ENCODE results near the gene PCDH20. TPM values are rescaled to one million over a fixed set of nuclear protein-coding genes. Genes with fewer than 3 reads are reported as not detected.

PCDH20 gene
- polyA plus RNA-seq, 1 donor from 2014 or later = 8.0 TPM

- Histone ChIP-seq H3F3A (ENCODE audit: insufficient read depth, low read length, poor library complexity, severe bottlenecking) (no peaks in the 10 kb centered on the region), H3K4me2 (ENCODE audit: low read length) (no peak overlapping the region), H3K36me3 (ENCODE audit: insufficient read depth, low read length) (no peaks in the 10 kb centered on the region), H3K79me2 (replicated peaks; ENCODE audit: insufficient read depth, low read length) (no peaks in the 10 kb centered on the region), H3K9ac (ENCODE audit: low read length) (no peak overlapping the region), H3K9me3 (ENCODE audit: low read length) (no peaks in the 10 kb centered on the region), H4K20me1 (ENCODE audit: insufficient read depth) (no peaks in the 10 kb centered on the region), H3K27me3 (ENCODE audit: insufficient read depth, low read depth, low read length) (no peaks in the 10 kb centered on the region), H3K9me2 (ENCODE audit: insufficient read depth, low read length) (no peaks in the 10 kb centered on the region), H3K27ac (ENCODE audit: low read length) (no peak overlapping the region), H3K4me3 (ENCODE audit: low read length) (no peak overlapping the region), H2AFZ (ENCODE audit: low read depth, low read length) (no peak overlapping the region)
- TF ChIP-seq POLR2AphosphoS5 (IDR thresholded peaks at IDR 0.05) (no peak), MXI1 (conservative IDR thresholded peaks at IDR 0.05; ENCODE audit: poor library complexity, severe bottlenecking) (no peak), SMC3 (conservative IDR thresholded peaks at IDR 0.05; ENCODE audit: poor library complexity) (no peak), REST (IDR thresholded peaks at IDR 0.05; ENCODE audit: borderline replicate concordance) (no peak), EP300 (conservative IDR thresholded peaks at IDR 0.05; ENCODE audit: poor library complexity, severe bottlenecking) (no peak), EZH2 (IDR thresholded peaks at IDR 0.05; ENCODE audit: borderline replicate concordance, insufficient read depth, low read length, poor library complexity, severe bottlenecking) (no peak), TAF1 (IDR thresholded peaks at IDR 0.05; ENCODE audit: low read depth) (no peak), CTCF (IDR thresholded peaks at IDR 0.05; ENCODE audit: poor library complexity, severe bottlenecking) (no peak), RAD21 (conservative IDR thresholded peaks at IDR 0.05) (no peak)
Measured at GRCh38 chr13:61396121-61396520, 19.5 kb downstream of the PCDH20 start.

- Histone ChIP-seq H2AFZ (ENCODE audit: low read depth, low read length) (no peak overlapping the region), H3K27me3 (ENCODE audit: insufficient read depth, low read depth, low read length) (no peaks in the 10 kb centered on the region), H3K79me2 (replicated peaks; ENCODE audit: insufficient read depth, low read length) (no peaks in the 10 kb centered on the region), H3F3A (ENCODE audit: insufficient read depth, low read length, poor library complexity, severe bottlenecking) (no peaks in the 10 kb centered on the region), H3K9me3 (ENCODE audit: low read length) (no peaks in the 10 kb centered on the region), H3K9ac (ENCODE audit: low read length) (no peak overlapping the region), H3K9me2 (ENCODE audit: insufficient read depth, low read length) (no peaks in the 10 kb centered on the region), H4K20me1 (ENCODE audit: insufficient read depth) (no peaks in the 10 kb centered on the region), H3K4me2 (ENCODE audit: low read length) (no peak overlapping the region), H3K36me3 (ENCODE audit: insufficient read depth, low read length) (no peaks in the 10 kb centered on the region), H3K4me3 (ENCODE audit: low read length) (no peak overlapping the region), H3K27ac (ENCODE audit: low read length) (no peak overlapping the region)
- TF ChIP-seq CTCF (IDR thresholded peaks at IDR 0.05; ENCODE audit: poor library complexity, severe bottlenecking) = no peak
- TF ChIP-seq EP300 (conservative IDR thresholded peaks at IDR 0.05; ENCODE audit: poor library complexity, severe bottlenecking) = no peak
- TF ChIP-seq SMC3 (conservative IDR thresholded peaks at IDR 0.05; ENCODE audit: poor library complexity) = no peak
- TF ChIP-seq EZH2 (IDR thresholded peaks at IDR 0.05; ENCODE audit: borderline replicate concordance, insufficient read depth, low read length, poor library complexity, severe bottlenecking) = no peak
- no peak for TF ChIP-seq REST (IDR thresholded peaks at IDR 0.05; ENCODE audit: borderline replicate concordance)
- TF ChIP-seq RAD21 (conservative IDR thresholded peaks at IDR 0.05) = no peak
- no peak for TF ChIP-seq POLR2AphosphoS5 (IDR thresholded peaks at IDR 0.05)
- no peak for TF ChIP-seq MXI1 (conservative IDR thresholded peaks at IDR 0.05; ENCODE audit: poor library complexity, severe bottlenecking)
- TF ChIP-seq TAF1 (IDR thresholded peaks at IDR 0.05; ENCODE audit: low read depth) = no peak
Measured at GRCh38 chr13:61391426-61391825, 24.2 kb downstream of the PCDH20 start.
